ENCODE data around the gene RHO. TPM values are rescaled to one million over a fixed set of nuclear protein-coding genes. Genes with fewer than 3 reads are reported as not detected.

The RHO gene
- total RNA-seq, 4 donors from 2014 or later: not detected

DNA sequence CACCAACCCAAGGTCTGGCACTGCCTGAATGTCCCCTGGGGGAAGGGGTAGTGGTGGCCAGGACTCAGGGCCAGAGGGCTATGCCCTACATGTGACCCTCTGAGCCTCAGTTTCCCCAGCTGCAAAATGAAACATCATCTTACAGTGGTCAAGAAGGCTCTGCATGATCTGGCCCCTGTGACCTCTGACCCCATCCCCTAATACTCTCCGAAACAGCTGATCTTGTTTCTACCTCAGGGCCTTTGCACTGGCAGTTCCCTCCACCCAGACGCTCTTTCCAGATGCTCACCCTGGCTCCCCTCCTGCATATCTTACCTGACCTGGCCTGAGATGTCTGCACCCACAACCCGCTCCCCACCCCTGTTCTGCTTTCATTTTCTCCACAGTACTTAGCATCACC, 56.2 kb downstream of the RHO start:
- peaks cover 52% of the 10 kb centered on the region for H3K36me3 ChIP-seq
- TF ChIP-seq POLR2AphosphoS5 (IDR thresholded peaks at IDR 0.05) (no peak), POLR2A (IDR thresholded peaks at IDR 0.05) (no peak)
- TF ChIP-seq, protein P1, sequence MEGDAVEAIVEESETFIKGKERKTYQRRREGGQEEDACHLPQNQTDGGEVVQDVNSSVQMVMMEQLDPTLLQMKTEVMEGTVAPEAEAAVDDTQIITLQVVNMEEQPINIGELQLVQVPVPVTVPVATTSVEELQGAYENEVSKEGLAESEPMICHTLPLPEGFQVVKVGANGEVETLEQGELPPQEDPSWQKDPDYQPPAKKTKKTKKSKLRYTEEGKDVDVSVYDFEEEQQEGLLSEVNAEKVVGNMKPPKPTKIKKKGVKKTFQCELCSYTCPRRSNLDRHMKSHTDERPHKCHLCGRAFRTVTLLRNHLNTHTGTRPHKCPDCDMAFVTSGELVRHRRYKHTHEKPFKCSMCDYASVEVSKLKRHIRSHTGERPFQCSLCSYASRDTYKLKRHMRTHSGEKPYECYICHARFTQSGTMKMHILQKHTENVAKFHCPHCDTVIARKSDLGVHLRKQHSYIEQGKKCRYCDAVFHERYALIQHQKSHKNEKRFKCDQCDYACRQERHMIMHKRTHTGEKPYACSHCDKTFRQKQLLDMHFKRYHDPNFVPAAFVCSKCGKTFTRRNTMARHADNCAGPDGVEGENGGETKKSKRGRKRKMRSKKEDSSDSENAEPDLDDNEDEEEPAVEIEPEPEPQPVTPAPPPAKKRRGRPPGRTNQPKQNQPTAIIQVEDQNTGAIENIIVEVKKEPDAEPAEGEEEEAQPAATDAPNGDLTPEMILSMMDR (IDR thresholded peaks at IDR 0.05): no peak
- H3K4me3 ChIP-seq: no peak overlapping the region
- no peak overlapping the region for H3K27ac ChIP-seq
- WGBS: 67% methylated on average over 3 of the region's 3 CpGs
- DNase-seq (ENCODE audit: low spot score in 2 of 2): no peak
- H3K9me3 ChIP-seq: no peaks in the 10 kb centered on the region
- peaks cover 28% of the 10 kb centered on the region for H3K4me1 ChIP-seq
- H3K27me3 ChIP-seq: no peaks in the 10 kb centered on the region

Other genes starting within 250 kb of the RHO start
- 10 to 100 TPM; 25.1 to 34.5 (median 32.7) TPM for gene HMCES, start 249.8 kb upstream of the RHO start, total RNA-seq
- gene EFCAB12, start 100.0 kb upstream of the RHO start, total RNA-seq: 1 to 10 TPM in 1 of 4 donors, under 1 TPM in 2, not detected in 1; 0.13 to 1.1 (median 0.23) TPM
- 10 to 100 TPM; 14.8 to 42.5 (median 24.0) TPM for gene MBD4, start 88.7 kb upstream of the RHO start, total RNA-seq
- 10 to 100 TPM in 3 of 4 donors, 1 to 10 TPM in 1; 9.5 to 47.6 (median 24.5) TPM for gene IFT122, start 88.4 kb upstream of the RHO start, total RNA-seq
- not detected for gene H1-8, start 14.5 kb downstream of the RHO start, total RNA-seq
- 10 to 100 TPM; 19.0 to 51.0 (median 30.8) TPM for gene PLXND1, start 78.0 kb downstream of the RHO start, total RNA-seq